IMR-90 (cell line): ENCODE results near the gene FGGY. TPM values are rescaled to one million over a fixed set of nuclear protein-coding genes. Genes with fewer than 3 reads are reported as not detected.

ENCODE experiments used
- ATAC-seq: fragments of 200-7000 bp; cut with Tn5 transposase; 2 replicates; pipeline ENCODE4 v1.9.1; 2020; ENCODE audit warnings: low read depth, mild to moderate bottlenecking, moderate library complexity
- BruUV-seq: library from RNA; stranded (reverse); fragments of 400-500 nt; replicated peaks from 2 replicates; lab custom pipeline; 2021; lab: Mats Ljungman, UMichigan
- CTCF ChIA-PET: fragments of 300-600 bp; formaldehyde crosslinking; extraction: SDS; loops from one replicate; lab custom pipeline; 2021; ENCODE audit warnings: antibody characterized with exemption; lab: Yijun Ruan, JAX
- POLR2A ChIA-PET: fragments of 300-600 bp; sonication (Branson Sonifier 250); formaldehyde crosslinking; loops from one replicate; lab custom pipeline; 2022; ENCODE audit warnings: antibody characterized with exemption; ENCODE audit not compliant: unreplicated experiment; lab: Charles Lee
- DNase-seq: peaks from one replicate; pipeline ENCODE4 v3.0.0; 2013
- H2AFZ ChIP-seq: replicated peaks from 2 replicates; pipeline ENCODE3; 2013; ENCODE audit warnings: low read length, mild to moderate bottlenecking; ENCODE audit not compliant: poor library complexity
- H2AK5ac ChIP-seq: 2 replicates; pipeline ENCODE4 v1.6.1; 2013; ENCODE audit warnings: low read depth, low read length, inconsistent platforms
- H2AK9ac ChIP-seq: replicated peaks from 2 replicates; pipeline ENCODE3; 2013; ENCODE audit warnings: mild to moderate bottlenecking, low read depth, low read length, moderate library complexity; ENCODE audit not compliant: poor library complexity
- H2BK120ac ChIP-seq: 2 replicates; pipeline ENCODE4 v1.6.1; 2013; ENCODE audit warnings: low read depth, low read length, inconsistent platforms
- H2BK15ac ChIP-seq: 3 replicates; pipeline ENCODE4 v1.6.1; 2013; ENCODE audit warnings: low read depth, low read length, inconsistent platforms
- H2BK20ac ChIP-seq: 2 replicates; pipeline ENCODE4 v1.6.1; 2013; ENCODE audit warnings: low read depth, mild to moderate bottlenecking, inconsistent platforms, low read length, moderate library complexity
- H2BK5ac ChIP-seq: 2 replicates; pipeline ENCODE4 v1.6.1; 2013; ENCODE audit warnings: mild to moderate bottlenecking, low read depth, low read length, inconsistent platforms; ENCODE audit not compliant: poor library complexity, severe bottlenecking
- H3K14ac ChIP-seq: replicated peaks from 2 replicates; pipeline ENCODE4 v1.6.1; 2013; ENCODE audit warnings: low read depth, low read length, inconsistent platforms
- H3K18ac ChIP-seq: 2 replicates; pipeline ENCODE4 v1.6.1; 2013; ENCODE audit warnings: low read depth, low read length, control low read depth
- H3K23ac ChIP-seq: 2 replicates; pipeline ENCODE4 v1.6.1; 2013; ENCODE audit warnings: low read depth, low read length, inconsistent platforms
- H3K27ac ChIP-seq: 2 replicates; pipeline ENCODE4 v1.5.1; 2013; ENCODE audit warnings: mild to moderate bottlenecking, control low read depth, low read length; ENCODE audit not compliant: insufficient read depth
- H3K27me3 ChIP-seq: 2 replicates; pipeline ENCODE4 v1.6.1; 2013; ENCODE audit warnings: low read length; ENCODE audit not compliant: control insufficient read depth, insufficient read depth
- H3K36me3 ChIP-seq: 2 replicates; pipeline ENCODE4 v1.6.1; 2013; ENCODE audit warnings: low read length, mixed read lengths; ENCODE audit not compliant: control insufficient read depth, insufficient read depth
- H3K4ac ChIP-seq: 2 replicates; pipeline ENCODE4 v1.6.1; 2013; ENCODE audit warnings: low read depth, low read length, inconsistent platforms
- H3K4me1 ChIP-seq: 2 replicates; pipeline ENCODE4 v1.6.1; 2013; ENCODE audit warnings: low read length, mixed read lengths; ENCODE audit not compliant: control insufficient read depth, insufficient read depth
- H3K4me2 ChIP-seq: 2 replicates; pipeline ENCODE4 v1.6.1; 2013; ENCODE audit warnings: low read depth, mild to moderate bottlenecking, control low read depth, low read length, moderate library complexity
- H3K4me3 ChIP-seq: 2 replicates; pipeline ENCODE4 v1.5.1; 2013; ENCODE audit warnings: low read depth, mild to moderate bottlenecking, control low read depth, low read length, moderate library complexity; ENCODE audit not compliant: insufficient read depth
- H3K56ac ChIP-seq: 2 replicates; pipeline ENCODE4 v1.6.1; 2013; ENCODE audit warnings: low read length, inconsistent platforms; ENCODE audit not compliant: insufficient read depth; ENCODE audit errors: extremely low read depth
- H3K79me1 ChIP-seq, 2 experiments: 2 replicates each; pipeline ENCODE4 v1.6.1; 2013; ENCODE audit warnings: low read length in 2 of 2, inconsistent platforms in 1 of 2, low read depth in 1 of 2
- H3K9ac ChIP-seq: 2 replicates; pipeline ENCODE4 v1.6.1; 2013; ENCODE audit warnings: low read depth, low read length, control low read depth
- H3K9me1 ChIP-seq: 2 replicates; pipeline ENCODE4 v1.6.1; 2013; ENCODE audit warnings: low read length, inconsistent platforms; ENCODE audit not compliant: insufficient read depth
- H3K9me3 ChIP-seq: 2 replicates; pipeline ENCODE4 v1.6.1; 2013; ENCODE audit warnings: low read length; ENCODE audit not compliant: control insufficient read depth, insufficient read depth
- H4K20me1 ChIP-seq: 2 replicates; pipeline ENCODE4 v1.6.1; 2013; ENCODE audit warnings: low read length, inconsistent platforms; ENCODE audit not compliant: insufficient read depth
- H4K5ac ChIP-seq: 2 replicates; pipeline ENCODE4 v1.6.1; 2013; ENCODE audit warnings: mild to moderate bottlenecking, low read depth, low read length, control low read depth
- H4K8ac ChIP-seq, 2 experiments: 2 replicates each; pipeline ENCODE4 v1.6.1; 2013; ENCODE audit warnings: low read depth in 2 of 2, low read length in 2 of 2, control low read depth in 1 of 2, inconsistent platforms in 1 of 2
- H4K91ac ChIP-seq: 2 replicates; pipeline ENCODE4 v1.6.1; 2013; ENCODE audit warnings: low read depth, low read length, inconsistent platforms; ENCODE audit not compliant: insufficient read depth
- CEBPB ChIP-seq: IDR thresholded peaks from 2 replicates; pipeline ENCODE4 v1.6.1; 2012; ENCODE audit warnings: low read depth, low read length, improper control_type of control experiment
- CHD1 ChIP-seq: IDR thresholded peaks from 2 replicates; pipeline ENCODE4 v1.6.1; 2012; ENCODE audit warnings: low read depth, low read length, improper control_type of control experiment
- ELK1 ChIP-seq: fragments of 150-350 bp; IDR thresholded peaks from 2 replicates; pipeline ENCODE4 v1.6.1; 2016; ENCODE audit warnings: low read depth, mild to moderate bottlenecking, low read length, moderate library complexity, borderline replicate concordance
- FOS ChIP-seq: fragments of 150-350 bp; IDR thresholded peaks from 2 replicates; pipeline ENCODE4 v1.6.1; 2016; ENCODE audit warnings: low read depth, low read length
- MAFK ChIP-seq: IDR thresholded peaks from 2 replicates; pipeline ENCODE4 v1.6.1; 2012; ENCODE audit warnings: low read depth, low read length, improper control_type of control experiment
- MAZ ChIP-seq: IDR thresholded peaks from 2 replicates; pipeline ENCODE4 v1.6.1; 2012; ENCODE audit warnings: low read depth, mild to moderate bottlenecking, low read length, improper control_type of control experiment, moderate library complexity, borderline replicate concordance
- MXI1 ChIP-seq: IDR thresholded peaks from 2 replicates; pipeline ENCODE4 v1.6.1; 2012; ENCODE audit warnings: low read depth, mild to moderate bottlenecking, low read length, moderate library complexity, borderline replicate concordance
- POLR2A ChIP-seq: IDR thresholded peaks from 2 replicates; pipeline ENCODE4 v1.6.1; 2012; ENCODE audit warnings: mild to moderate bottlenecking, low read depth, low read length
- RCOR1 ChIP-seq: IDR thresholded peaks from 2 replicates; pipeline ENCODE4 v1.6.1; 2012; ENCODE audit warnings: mild to moderate bottlenecking, low read length, improper control_type of control experiment; ENCODE audit not compliant: insufficient replicate concordance
- SMC3 ChIP-seq: fragments of 150-350 bp; IDR thresholded peaks from 2 replicates; pipeline ENCODE4 v1.6.1; 2016; ENCODE audit warnings: low read depth, mild to moderate bottlenecking, antibody characterized with exemption, low read length, moderate library complexity
- USF2 ChIP-seq: fragments of 150-350 bp; IDR thresholded peaks from 2 replicates; pipeline ENCODE4 v1.6.1; 2017; ENCODE audit warnings: mild to moderate bottlenecking, antibody characterized with exemption, low read length, low read depth
- dilution Hi-C: fragments of 300-500 bp; cut with HindIII; formaldehyde crosslinking; loops from one replicate; pipeline ENCODE4 v1.14.3; 2018; ENCODE audit warnings: low sequenced_read_pairs; ENCODE audit not compliant: unreplicated experiment
- in situ Hi-C: fragments of 300-500 bp; cut with MboI; formaldehyde crosslinking; loops from 3 replicates; pipeline ENCODE4 v1.14.3; 2019; ENCODE audit warnings: low sequenced_read_pairs, inconsistent platforms, mixed read lengths
- intact Hi-C: fragments of 100-400 bp; cut with micrococcal nuclease; formaldehyde crosslinking; loops from 2 replicates; pipeline ENCODE4 v1.10.0; 2022
- polyA plus RNA-seq, 3 experiments: library from polyadenylated mRNA; depleted of rRNA; stranded (reverse); fragments of >200 nt; gene quantifications; 2 replicates each; pipeline ENCODE4 v1.2.3, GENCODE V29; 2012; ENCODE audit warnings: low replicate concordance in 1 of 3
- total RNA-seq: library from RNA; depleted of rRNA; stranded (reverse); fragments of >200 nt; gene quantifications from 2 replicates; pipeline ENCODE4 v1.2.3, GENCODE V29; 2012
- TF ChIP-seq, protein P1 (sequence below): conservative IDR thresholded peaks from 2 replicates; pipeline ENCODE4 v1.5.1; 2012; ENCODE audit warnings: mild to moderate bottlenecking, low read depth, low read length, improper control_type of control experiment

Gene FGGY
- total and polyA plus RNA-seq, 2 of the 4 experiments (the other 2 are of a cell fraction): 5.6 to 14.0 TPM

GRCh38 chr1:59804301-59804700 lies 507.4 kb downstream of the FGGY start:
- Histone ChIP-seq H4K91ac (no peak overlapping the region), H2AFZ (no peak overlapping the region), H3K4me3 (no peak overlapping the region), H4K20me1 (no peaks in the 10 kb centered on the region), H2BK5ac (no peak overlapping the region), H3K56ac (no peak overlapping the region), H3K27ac (no peak overlapping the region), H3K9ac (no peak overlapping the region), H3K9me1 (no peaks in the 10 kb centered on the region), H3K9me3 (no peaks in the 10 kb centered on the region), H3K36me3 (no peaks in the 10 kb centered on the region), H3K18ac (no peak overlapping the region), H2BK120ac (no peak overlapping the region), H4K8ac (no peak overlapping the region), H2BK20ac (no peak overlapping the region), H3K4me2 (no peak overlapping the region), H2BK15ac (no peak overlapping the region), H3K23ac (no peak overlapping the region), H4K5ac (no peak overlapping the region), H3K14ac (no peak overlapping the region), H3K27me3 (peaks cover 3% of the 10 kb centered on the region), H3K4ac (no peak overlapping the region), H3K4me1 (no peaks in the 10 kb centered on the region), H2AK5ac (no peak overlapping the region), H3K79me1 (no peaks in the 10 kb centered on the region), H2AK9ac (no peak overlapping the region)
- ChIA-PET CTCF (no interaction called here), POLR2A (no interaction called here)
- no peak for DNase-seq
- no TSS peak for BruUV-seq
- no peak for ATAC-seq
- intact Hi-C loops (no loop called here), dilution Hi-C loops (no loop called here), in situ Hi-C loops (no loop called here)
- TF ChIP-seq POLR2A (no peak), MAFK (no peak), FOS (no peak), CHD1 (no peak), MAZ (no peak), CEBPB (no peak), RCOR1 (no peak), USF2 (no peak), SMC3 (no peak), ELK1 (no peak), MXI1 (no peak)
- TF ChIP-seq, protein P1, sequence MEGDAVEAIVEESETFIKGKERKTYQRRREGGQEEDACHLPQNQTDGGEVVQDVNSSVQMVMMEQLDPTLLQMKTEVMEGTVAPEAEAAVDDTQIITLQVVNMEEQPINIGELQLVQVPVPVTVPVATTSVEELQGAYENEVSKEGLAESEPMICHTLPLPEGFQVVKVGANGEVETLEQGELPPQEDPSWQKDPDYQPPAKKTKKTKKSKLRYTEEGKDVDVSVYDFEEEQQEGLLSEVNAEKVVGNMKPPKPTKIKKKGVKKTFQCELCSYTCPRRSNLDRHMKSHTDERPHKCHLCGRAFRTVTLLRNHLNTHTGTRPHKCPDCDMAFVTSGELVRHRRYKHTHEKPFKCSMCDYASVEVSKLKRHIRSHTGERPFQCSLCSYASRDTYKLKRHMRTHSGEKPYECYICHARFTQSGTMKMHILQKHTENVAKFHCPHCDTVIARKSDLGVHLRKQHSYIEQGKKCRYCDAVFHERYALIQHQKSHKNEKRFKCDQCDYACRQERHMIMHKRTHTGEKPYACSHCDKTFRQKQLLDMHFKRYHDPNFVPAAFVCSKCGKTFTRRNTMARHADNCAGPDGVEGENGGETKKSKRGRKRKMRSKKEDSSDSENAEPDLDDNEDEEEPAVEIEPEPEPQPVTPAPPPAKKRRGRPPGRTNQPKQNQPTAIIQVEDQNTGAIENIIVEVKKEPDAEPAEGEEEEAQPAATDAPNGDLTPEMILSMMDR: no peak
